Stimulated activated CD8-positive, alpha-beta memory T cell treated with anti-CD3 and anti-CD28 coated beads, Interleukin-4, amount 100 ng/mL, for 1 hour (primary cell): Measurements from ENCODE around the gene CYB5A.
"Not testable (repeated sequence)": the region's sequence is repeated elsewhere in the genome, so short reads cannot be mapped to it uniquely, and the experiment has no call there.

Experiments
- DNase-seq, 2 donors: peaks; one replicate each; pipeline ENCODE4 v3.0.0-alpha.2; 2020; ENCODE audit warnings: low read depth in 2 of 2, low spot score in 1 of 2

The CYB5A gene

DNA sequence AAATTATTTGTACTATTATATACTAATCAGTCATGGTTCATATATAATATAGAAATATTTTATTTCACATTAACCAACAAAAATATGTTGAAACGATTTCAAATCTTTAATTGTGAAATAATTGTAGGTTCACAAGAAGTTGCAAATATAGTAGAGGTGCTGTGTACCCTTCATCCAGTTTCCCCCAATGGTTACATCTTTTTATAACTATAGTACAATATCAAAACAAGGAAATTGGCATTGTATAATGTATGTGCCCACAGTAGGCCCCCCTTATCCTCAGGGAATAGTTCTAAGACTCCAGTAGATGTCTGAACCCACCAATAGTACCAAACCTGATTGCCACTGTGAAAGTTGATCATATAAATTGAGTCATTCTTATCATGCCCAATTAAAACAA, 7.4 kb upstream of the CYB5A start:
- DNase-seq, result no peak

DNA sequence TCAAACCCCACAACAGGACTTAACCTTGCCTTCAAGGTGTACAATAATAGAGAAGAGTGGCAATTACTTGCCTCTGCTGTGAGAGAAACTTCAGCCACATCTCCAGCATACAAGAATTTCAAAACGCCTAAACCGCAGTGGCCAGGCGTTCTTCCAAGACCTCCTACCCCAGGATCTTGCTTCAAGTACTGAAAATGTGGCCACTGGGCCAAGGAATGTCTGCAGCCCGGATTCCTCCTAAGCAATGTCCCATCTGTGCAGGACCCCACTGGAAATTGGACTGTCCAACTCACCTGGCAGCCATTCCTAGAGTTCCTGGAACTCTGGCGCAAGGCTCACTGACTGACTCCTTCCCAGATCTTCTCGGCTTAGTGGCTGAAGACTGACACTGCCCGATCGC, 2.8 kb upstream of the CYB5A start:
- DNase-seq, result no peak

DNA sequence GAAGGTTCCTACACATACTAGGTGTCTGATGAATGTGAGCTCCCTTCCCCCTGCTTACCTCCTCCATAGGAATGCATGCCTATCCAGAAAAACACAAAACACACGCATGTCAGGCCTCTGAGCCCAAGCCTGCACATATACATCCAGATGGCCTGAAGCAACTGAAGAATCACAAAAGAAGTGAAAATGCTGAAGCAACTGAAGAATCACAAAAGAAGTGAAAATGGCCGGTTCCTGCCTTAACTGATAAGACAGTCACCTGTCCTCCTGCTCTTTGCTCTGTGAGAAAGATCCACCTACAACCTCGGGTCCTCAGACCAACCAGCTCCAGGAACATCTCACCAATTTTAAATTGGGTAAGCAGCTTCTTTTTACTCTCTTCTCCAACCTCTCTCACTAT, 1.2 kb upstream of the CYB5A start:
- not testable (repeated sequence) for DNase-seq

DNA sequence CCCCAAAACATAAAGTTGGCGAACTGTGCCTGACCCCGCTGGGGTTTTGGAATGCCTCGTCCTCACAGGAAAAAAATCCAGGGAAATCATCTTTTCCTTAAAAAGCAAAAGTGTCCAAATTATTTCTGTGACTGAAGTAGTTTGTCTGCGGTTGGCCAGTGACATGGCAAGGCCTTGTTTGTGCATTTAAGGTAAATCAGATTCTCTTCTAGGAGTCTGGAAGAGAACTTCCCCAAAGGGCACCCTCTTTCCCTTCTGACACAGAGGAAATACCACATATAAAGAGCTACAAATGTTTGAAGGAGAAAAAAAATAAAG, 737 bp upstream of the CYB5A start:
- no peak for DNase-seq

DNA sequence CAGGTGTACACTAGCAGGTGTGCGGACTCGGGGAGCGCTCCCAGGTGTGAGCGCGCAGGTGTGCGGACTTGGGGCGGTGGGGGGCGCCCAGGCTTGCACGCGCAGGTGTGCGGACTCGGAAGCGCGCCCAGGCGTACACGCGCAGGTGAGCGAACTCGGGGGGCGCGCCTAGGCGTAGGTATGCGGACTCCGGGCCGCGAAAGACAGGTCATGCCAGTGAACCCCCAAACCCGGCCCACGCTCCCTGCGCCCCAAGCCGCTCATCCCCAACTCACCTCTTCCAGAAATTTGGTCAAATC, 342 bp downstream of the CYB5A start:
- DNase-seq, result no peak

DNA sequence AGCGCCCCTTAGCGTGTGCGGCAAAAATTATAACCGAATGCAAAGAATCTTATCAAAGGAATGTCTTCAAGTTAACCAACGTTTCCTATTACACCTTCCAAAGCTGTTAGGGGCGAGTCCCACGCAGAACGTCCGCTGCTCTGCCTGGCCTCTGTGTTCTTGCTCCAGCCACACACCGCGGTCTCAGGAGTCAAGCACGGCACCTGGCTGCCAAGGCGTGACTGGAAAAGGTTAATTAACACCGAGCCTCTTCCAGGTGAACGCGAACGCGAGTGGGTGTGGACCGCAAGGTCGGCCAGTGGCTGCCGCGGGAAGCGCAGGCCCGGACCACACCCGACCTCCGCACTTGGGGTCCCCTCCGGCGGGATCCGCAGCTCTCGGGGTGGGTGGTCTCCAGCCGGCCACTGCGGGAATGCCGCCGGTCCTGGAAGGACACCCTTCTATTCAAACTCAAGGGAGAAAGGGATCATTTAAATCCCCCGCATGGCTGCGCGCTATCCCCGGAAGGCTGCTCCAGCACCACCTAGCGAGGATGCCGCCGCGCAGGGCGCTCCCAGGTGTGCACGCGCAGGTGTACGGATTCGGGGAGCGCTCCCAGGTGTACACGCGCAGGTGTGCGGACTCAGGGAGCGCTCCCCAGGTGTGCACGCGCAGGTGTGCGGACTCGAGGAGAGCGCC, 830 bp downstream of the CYB5A start:
- no peak for DNase-seq

DNA sequence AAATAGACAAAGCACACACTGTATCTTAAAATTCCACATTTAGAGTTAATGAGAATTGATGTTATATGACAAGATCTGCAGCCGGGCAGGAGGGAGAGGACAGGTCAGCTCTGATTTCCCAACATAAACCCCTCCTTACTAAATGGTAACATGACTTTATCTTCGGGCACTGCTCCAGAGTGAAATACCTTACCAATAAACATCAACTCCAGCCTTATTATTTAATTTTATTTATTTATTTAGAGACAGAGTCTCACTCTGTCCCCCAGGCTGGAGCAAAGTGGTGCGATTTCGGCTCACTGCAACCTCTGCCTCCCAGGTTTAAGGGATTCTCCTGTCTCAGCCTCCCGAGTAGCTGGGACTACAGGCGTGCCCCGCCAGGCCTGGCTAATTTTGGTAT, 1.7 kb downstream of the CYB5A start:
- DNase-seq, result no peak

DNA sequence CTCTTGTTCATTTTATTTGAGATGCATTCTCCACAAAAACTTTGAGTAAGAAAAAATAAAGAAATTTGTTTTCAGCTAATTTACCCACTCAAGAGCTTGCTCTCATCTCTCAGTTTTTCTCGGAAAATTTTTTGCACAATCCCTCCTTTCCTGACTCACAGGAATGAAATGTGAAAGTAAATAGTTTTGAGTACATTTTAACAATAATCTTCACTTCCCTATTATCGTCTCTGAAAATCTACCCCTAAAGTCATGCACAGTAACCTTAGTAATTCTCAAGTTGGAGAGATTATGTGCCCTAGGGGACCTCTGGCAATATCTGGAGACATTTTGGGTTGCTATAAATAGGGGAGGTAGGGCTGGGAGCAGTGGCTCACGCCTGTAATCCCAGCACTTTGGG, 2.6 kb downstream of the CYB5A start:
- DNase-seq, result no peak

DNA sequence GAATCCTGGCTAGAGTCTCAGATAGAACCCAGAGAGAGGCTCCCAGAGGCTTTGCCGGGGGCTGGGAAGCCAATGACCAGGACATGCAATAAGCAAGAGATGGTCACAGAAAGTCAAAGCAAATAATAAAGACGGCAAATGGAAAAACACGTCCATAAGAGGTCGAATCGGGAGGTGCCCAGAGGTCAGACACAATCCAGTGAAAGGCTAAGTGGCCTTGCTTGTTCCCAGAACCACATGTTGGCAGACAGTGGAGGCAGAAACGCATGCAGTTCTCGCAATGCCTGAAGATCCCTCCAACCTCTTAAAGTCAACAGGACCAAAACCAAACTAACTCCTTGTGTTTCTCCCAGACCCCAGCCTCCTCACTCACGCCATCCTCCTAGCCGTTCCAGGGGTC, 3.0 kb downstream of the CYB5A start:
- DNase-seq, result no peak

DNA sequence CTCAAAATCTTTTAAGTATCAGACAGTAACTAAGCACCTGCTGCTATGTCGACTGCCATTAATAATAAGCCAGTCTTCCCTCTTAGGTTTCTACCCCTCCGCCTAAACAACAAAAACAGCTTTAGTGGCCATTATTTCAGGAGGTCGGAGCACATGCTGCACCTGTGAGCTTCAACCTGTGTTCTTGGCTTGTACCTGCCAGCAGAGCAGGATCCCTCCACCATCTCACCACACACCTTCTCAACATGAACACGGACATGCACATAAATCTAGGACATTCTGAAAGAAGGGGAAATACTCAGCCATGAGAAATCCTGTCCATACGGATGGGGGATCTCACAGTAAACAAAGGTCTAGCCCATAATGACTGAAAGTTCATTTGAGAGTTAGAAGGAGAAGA, 3.7 kb downstream of the CYB5A start:
- no peak for DNase-seq

DNA sequence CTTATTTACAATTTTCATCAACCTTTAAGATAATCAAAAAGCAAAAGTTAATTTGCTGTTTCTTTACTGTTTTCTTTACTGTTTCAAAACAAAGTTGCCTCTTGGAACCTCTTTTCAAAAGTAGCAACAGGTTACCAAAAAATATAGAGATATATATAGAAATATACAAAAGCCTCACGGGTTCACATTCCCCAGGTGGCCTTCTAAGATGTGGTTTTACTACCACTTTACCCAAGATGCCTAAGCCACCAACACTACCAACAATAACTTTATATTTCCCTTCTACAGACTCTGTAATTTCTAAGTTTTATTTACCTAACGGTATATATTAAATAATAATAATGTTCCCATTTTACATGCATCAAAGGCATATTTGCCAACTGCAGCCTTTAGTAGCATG, 4.9 kb downstream of the CYB5A start:
- no peak for DNase-seq

DNA sequence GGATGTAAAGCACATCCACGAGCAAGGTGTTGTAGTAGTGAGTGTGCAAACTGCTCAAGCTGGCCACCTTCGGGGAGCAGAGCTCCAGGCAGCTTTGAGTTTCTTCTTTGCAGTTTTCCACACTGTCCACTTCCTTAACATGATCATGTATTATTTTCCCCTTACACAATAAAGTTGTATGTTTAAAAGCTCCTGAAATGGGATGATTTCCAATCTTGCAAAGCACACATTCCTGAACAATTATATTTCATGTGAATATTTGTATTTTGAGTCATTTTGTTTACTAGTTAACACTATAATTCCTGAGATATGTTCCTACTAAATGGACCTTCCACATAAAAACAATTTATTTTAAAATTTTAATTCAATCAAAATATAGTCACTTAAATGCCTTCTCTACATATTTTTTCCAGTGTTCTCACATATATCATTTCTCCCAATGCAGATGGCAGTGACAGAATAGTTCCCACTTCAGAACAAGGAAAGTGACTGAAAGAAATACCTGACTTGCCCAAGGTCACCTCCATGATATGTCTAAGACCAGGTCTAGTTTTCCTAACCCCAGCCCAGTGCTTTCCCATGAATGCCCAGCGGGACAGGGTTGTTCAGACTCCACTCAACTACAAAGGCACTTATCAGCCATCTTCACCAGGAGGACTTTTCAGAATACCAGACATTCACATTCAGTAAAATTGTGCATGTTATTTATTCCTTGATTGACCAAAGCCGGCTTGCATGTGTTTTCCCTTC, 5.5 kb downstream of the CYB5A start:
- no peak for DNase-seq

DNA sequence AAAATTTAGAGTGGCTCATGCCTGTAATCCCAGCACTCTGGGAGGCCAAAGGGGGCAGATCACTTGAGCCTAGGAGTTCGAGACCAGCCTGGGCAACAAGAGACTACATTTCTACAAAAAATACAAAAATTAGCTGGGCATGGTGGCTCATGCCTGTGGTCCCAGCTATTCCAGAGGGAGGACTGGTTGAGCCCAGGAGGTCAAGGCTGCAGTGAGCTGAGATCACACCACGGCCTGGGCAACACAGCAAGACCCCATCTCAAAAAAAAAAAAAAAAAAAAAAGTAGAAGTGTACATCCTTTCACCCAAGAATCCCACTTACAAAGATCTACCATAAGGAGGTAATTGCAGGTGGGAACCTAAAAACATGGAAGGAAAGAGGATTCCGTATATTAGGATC, 6.2 kb downstream of the CYB5A start:
- DNase-seq, result not testable (repeated sequence)

DNA sequence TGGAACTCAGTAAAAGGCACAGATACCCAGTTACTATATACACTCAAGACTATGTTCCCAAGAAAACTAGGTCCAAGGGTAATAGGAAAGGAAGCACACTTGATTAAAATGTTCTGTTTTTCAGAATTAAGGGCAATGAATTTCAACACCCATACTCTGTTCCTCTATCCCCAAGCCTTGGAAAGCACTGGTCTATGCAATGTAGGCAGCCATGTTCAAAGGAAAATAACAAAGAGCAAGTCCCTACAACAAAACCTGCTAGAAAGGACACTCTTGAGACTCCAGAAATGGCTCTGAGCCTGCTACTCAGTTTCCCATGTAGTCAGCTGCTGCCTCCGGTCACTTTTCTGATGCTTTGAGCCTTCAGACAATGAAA, 6.8 kb downstream of the CYB5A start:
- no peak for DNase-seq

DNA sequence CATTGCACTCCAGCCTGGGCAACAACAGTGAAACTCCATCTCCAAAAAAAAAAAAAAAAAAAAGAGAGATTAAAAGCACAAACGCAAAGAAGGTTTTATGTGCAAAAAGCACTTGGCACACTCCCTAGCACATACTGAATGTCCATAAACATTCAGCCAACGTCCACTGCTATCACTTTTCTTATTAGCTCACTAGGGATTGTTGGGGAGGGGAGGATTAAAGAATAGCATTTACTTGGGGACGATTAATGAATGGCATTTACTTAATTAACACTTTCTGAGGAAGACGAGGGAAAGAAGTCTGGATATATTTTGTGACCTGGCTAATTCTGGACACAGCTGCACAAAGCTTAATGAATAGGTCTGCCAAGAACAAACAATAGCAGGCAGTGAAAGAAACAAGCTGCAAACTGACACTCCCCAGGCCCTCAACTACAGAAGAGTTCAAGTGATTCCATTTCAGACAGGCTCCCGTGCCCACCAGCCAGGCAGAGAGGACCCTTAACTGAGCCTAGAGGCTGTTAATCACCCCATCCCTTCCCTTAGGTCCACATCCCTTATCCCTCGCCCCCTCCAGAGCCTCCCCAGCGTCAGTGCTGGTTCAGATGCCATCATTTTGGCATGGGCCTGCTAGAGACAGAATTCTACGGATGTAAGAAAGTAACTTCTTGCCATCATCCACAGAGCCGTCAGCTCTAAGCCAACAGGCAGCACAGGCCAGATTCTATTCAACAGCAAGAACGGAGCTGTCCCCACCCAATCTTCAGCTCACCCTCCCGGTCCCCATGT, 7.4 kb downstream of the CYB5A start:
- DNase-seq, result no peak

DNA sequence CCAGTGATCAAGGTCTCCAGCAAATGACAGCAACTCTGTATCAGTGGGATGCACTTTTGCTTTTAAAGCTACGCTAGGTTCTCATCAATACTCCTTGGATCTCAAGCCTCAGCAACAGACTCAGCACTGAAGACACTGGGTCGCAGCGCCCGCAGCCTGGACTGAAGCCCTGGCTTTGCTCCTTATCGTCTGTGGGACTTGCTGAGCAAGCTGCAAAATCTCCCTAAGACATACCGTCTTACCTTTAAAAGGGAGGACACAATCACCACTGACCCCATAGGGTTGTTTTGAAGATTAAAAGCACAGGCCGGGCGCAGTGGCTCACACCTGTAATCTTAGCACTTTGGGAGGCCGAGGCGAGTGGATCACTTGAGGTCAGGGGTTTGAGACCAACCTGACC, 8.1 kb downstream of the CYB5A start:
- no peak for DNase-seq

DNA sequence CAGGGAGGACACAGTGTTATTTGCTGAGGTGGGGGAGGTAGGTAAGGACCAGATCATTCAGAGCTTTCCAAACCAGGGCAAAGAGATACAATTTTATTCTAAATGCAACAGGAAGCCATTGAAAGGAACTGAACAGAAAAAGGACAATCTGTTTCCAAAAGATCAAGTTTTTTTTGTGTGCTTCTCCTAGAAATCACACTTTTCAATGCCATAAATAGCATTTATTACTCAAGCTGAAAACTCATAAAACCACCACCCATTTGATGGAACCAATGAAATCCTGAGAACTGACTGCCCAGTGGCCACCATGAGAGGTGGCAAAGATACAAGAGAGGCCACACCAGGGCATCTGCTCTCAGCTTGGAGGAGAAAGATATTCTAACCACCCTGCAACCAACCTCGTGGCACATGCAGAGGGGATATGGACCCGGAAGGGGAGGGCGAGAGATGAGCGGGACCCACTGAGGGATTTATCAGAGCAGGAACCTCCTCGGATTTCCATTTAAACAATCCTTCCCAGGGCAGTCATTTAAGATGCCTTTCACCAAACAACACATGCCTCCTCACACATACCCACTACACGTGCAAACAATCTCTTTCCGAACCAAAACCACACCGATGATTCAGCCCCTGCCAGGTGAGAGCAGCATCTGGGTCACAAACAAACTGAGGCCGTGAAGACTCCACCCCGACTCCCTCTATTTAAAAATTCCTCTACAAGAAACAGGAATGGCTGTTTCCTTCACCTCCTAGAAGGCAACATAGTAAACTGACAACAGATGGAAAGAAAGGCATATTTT, 8.8 kb downstream of the CYB5A start:
- no peak for DNase-seq

DNA sequence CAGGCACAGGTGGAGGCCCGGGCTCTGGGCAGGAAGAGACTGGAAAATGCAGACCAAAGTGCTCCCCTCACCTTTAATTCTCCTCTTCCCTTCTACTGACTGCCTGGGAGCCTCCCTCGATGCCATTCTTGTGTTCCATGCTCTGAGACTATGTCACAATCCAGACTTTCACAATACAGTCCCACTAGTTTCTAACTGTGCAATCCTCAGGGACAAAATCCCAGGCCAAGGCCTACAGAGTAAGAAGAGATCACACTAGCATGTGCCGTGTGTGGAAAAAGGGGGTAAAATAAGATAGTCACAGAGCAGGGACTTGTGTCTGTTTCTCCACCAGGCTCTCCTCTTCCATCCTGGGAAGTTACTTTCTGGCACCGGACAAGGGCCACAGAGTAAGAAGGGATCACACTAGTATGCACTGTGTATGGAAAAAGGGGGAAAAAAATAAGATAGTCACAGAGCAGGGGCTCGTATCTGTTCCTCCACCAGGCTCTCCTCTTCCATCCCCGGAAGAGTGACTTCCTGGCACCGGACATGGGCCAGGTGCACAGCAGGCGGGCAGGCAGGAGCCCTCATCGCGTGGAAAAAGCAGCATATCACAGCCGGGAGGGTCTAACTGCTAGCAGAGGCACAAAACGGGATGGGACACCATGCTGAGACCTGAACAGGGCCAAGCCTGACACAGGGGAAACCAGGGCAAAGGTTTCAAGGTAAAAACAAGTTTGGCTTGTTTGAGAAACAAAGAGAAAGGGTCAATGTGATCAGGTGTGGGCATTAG, 9.6 kb downstream of the CYB5A start:
- DNase-seq, result no peak

DNA sequence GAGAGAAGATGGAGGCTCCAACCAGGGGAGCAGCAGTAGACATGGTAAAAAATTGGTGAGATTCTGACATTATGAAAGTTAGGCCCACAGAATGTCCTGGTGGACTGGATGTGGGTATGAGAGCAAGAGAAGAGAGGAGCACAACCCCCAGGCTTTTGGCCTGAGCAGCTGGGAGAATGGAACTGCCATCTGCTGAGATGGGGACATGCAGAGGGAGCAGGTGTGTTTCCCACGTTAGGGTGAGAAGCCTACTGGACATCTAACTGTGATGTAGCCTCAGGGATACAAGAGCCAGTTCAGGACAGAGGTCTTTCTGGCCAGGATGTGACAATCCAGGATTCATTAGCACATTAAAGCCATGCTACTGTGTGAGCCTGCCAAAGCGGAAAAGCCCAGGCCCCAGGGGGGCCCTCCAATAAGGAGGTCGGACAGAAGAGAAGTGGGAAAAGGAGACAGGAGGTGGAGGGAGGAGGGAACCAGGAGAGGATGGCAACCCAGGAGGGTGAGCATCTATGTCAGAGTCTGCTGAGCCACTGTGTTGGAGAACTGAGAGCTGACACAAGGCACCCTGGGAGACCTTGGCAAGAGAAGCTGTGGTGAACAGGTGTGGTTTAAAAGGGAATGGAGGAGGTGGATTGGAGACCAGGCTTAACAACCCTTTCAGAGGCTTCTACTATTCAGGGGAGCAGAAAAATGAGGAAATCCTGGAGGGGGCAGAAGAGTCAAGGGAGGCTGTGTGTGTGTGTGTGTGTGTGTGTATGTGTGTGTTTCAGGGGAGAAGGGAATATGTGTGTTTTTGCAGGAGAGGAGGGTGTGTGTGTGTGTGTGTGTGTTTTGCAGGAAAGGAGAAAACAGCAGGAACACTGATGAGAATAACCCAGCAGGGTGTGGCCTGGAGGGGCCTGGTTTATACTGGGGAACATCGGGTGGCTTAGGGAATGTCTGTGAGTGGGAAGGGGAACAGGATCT, 10.5 kb downstream of the CYB5A start:
- no peak for DNase-seq

DNA sequence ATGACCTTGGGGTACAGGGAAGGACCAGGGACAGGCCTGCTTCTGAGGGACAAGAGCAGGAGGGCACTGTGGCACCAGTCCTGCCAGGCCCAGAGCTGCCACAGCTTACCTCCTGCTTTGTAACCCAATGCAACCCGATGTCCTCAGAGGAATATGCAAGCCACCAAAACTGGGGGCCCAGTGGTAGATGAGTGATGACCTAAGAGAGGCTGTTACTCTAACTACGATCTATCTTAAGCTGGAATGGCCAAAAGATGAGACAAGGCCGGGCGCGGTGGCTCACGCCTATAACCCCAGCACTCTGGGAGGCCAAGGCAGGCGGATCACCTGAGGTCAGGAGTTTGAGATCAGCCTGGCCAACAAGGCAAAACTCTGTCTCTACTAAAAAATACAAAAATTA, 12.8 kb downstream of the CYB5A start:
- no peak for DNase-seq
